ENCODE results near the gene TPK1.

DNA sequence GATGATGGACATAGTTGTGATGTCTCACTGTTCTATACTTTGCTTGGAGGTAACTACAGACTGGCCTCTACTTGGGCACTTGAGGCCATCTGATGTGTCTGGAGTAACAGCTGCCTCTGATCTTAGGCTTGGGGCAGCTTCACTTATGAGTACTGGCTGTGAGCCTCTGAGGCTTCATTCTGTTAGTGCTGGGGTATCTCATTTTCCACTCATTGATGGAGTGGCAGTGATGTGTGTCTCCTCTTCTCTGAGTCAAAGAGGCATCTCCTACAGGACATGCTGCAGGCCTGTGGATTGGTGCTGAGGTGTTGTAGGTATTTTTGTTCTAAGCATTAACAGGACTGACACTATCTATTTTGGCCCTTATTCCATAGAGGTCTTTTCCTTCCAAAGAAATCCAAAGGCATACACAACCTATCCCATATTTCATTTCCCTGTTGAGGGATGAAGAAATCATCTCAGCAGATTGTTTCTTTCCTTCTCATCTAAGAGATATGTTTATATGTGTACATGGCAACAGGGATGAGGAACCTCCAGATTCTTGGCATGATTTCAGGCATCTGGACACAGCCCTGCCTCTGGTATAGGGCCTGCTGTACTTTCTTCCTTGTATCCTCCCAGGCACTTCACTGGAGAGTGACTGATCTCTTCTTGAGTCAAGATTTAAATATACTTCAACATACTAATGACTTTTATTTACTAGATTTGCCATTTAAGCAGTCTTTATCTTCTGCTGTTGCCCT lies 366.7 kb downstream of the TPK1 start:
- TF ChIP-seq, protein P1, sequence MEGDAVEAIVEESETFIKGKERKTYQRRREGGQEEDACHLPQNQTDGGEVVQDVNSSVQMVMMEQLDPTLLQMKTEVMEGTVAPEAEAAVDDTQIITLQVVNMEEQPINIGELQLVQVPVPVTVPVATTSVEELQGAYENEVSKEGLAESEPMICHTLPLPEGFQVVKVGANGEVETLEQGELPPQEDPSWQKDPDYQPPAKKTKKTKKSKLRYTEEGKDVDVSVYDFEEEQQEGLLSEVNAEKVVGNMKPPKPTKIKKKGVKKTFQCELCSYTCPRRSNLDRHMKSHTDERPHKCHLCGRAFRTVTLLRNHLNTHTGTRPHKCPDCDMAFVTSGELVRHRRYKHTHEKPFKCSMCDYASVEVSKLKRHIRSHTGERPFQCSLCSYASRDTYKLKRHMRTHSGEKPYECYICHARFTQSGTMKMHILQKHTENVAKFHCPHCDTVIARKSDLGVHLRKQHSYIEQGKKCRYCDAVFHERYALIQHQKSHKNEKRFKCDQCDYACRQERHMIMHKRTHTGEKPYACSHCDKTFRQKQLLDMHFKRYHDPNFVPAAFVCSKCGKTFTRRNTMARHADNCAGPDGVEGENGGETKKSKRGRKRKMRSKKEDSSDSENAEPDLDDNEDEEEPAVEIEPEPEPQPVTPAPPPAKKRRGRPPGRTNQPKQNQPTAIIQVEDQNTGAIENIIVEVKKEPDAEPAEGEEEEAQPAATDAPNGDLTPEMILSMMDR (IDR thresholded peaks at IDR 0.05; ENCODE audit: low read depth, low read length, poor library complexity, severe bottlenecking) = no peak
- no peak for TF ChIP-seq EZH2phosphoT487 (IDR thresholded peaks at IDR 0.05; ENCODE audit: borderline replicate concordance, low read length)

Data from DOHH2 (cell line).